ENCODE data around the gene OPN1SW.

DNA sequence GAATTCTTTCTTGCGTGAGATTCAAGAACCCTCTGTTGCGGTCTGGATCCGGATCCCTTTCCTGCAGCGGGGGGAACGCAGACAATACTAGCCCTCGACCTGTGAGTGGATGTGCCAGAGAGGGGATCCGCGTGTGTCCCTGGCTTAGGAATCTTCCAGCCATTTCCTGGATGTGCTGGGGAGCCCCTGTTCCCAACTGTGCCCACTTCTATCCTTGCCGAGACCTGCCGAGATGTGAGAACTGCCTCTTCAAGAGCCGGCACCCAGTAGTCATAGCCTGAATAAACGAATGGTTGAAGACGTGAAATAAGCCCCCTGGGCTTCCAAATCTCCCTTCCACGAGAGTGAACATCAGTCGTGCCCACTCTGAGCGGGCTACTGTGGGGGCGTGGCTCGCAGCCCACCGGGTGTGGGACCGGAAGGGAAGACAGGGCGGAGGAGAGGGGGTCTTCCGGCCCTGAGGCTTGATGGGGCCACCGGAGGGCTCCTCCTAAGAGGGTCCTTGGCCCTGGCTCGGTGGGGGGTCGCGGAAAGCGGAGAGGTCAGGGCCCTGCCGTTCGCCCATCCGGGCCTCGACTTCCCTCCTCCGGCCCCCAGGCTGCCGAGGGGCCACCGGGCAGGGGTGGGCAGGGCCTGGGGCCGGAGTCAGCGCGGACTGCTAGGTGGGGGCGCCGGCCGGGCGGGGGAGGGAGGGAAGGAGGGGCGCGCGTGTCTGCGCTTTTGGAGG, 14.9 kb upstream of the OPN1SW start:
- TF ChIP-seq, protein P1, sequence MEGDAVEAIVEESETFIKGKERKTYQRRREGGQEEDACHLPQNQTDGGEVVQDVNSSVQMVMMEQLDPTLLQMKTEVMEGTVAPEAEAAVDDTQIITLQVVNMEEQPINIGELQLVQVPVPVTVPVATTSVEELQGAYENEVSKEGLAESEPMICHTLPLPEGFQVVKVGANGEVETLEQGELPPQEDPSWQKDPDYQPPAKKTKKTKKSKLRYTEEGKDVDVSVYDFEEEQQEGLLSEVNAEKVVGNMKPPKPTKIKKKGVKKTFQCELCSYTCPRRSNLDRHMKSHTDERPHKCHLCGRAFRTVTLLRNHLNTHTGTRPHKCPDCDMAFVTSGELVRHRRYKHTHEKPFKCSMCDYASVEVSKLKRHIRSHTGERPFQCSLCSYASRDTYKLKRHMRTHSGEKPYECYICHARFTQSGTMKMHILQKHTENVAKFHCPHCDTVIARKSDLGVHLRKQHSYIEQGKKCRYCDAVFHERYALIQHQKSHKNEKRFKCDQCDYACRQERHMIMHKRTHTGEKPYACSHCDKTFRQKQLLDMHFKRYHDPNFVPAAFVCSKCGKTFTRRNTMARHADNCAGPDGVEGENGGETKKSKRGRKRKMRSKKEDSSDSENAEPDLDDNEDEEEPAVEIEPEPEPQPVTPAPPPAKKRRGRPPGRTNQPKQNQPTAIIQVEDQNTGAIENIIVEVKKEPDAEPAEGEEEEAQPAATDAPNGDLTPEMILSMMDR (IDR thresholded peaks at IDR 0.05) = no peak
- no peak for TF ChIP-seq POLR2A (IDR thresholded peaks at IDR 0.05)

All from testis (tissue), 2 donors.